Measurements from ENCODE around the gene PIK3R5. TPM values are rescaled to one million over a fixed set of nuclear protein-coding genes. Genes with fewer than 3 reads are reported as not detected.

PIK3R5 gene
- total and polyA plus RNA-seq, 2 donors (not counting 1 experiment from before 2014, with no cell fraction given) = 0.15 TPM; not detected in 1

GRCh38 chr17:8836821-8837562 lies 128.5 kb downstream of the PIK3R5 start:
- Histone ChIP-seq H2AFZ (ENCODE audit: low read length) (no peak overlapping the region), H3K9ac (ENCODE audit: insufficient read depth, low read length) (no peak overlapping the region), H3K27ac (ENCODE audit: insufficient read depth, low read length) (no peak overlapping the region), H3K36me3 (ENCODE audit: control insufficient read depth, insufficient read depth, low read length) (no peaks in the 10 kb centered on the region), H3K4me1 (ENCODE audit: control insufficient read depth, extremely low read depth, insufficient read depth, low read length) (no peaks in the 10 kb centered on the region), H3K4me3 (replicated peaks in 1 of 4; ENCODE audit: control extremely low read depth in 1 of 4, insufficient read depth in 1 of 4, low read depth in 3 of 4, low read length in 4 of 4) (no peak overlapping the region), H3K9me3 (ENCODE audit: control insufficient read depth, insufficient read depth, low read depth, low read length) (no peaks in the 10 kb centered on the region), H3K79me2 (ENCODE audit: control insufficient read depth, insufficient read depth, low read length) (no peaks in the 10 kb centered on the region), H4K20me1 (ENCODE audit: control insufficient read depth, extremely low read depth, insufficient read depth, low read length) (no peaks in the 10 kb centered on the region), H3K4me2 (ENCODE audit: extremely low read depth, insufficient read depth, low read length) (no peak overlapping the region), H3K27me3 (ENCODE audit: control insufficient read depth, insufficient read depth, low read length) (no peaks in the 10 kb centered on the region)
- no peak for DNase-seq (ENCODE audit: low read depth in 2 of 2)
- TF ChIP-seq, protein P1, sequence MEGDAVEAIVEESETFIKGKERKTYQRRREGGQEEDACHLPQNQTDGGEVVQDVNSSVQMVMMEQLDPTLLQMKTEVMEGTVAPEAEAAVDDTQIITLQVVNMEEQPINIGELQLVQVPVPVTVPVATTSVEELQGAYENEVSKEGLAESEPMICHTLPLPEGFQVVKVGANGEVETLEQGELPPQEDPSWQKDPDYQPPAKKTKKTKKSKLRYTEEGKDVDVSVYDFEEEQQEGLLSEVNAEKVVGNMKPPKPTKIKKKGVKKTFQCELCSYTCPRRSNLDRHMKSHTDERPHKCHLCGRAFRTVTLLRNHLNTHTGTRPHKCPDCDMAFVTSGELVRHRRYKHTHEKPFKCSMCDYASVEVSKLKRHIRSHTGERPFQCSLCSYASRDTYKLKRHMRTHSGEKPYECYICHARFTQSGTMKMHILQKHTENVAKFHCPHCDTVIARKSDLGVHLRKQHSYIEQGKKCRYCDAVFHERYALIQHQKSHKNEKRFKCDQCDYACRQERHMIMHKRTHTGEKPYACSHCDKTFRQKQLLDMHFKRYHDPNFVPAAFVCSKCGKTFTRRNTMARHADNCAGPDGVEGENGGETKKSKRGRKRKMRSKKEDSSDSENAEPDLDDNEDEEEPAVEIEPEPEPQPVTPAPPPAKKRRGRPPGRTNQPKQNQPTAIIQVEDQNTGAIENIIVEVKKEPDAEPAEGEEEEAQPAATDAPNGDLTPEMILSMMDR (conservative IDR thresholded peaks at IDR 0.05 in 1 of 2, IDR thresholded peaks at IDR 0.05 in 1 of 2; ENCODE audit: low read depth in 1 of 2, low read length in 2 of 2) = no peak
- TF ChIP-seq EZH2 (IDR thresholded peaks at IDR 0.05; ENCODE audit: low read length, missing control alignments) = no peak

DNA sequence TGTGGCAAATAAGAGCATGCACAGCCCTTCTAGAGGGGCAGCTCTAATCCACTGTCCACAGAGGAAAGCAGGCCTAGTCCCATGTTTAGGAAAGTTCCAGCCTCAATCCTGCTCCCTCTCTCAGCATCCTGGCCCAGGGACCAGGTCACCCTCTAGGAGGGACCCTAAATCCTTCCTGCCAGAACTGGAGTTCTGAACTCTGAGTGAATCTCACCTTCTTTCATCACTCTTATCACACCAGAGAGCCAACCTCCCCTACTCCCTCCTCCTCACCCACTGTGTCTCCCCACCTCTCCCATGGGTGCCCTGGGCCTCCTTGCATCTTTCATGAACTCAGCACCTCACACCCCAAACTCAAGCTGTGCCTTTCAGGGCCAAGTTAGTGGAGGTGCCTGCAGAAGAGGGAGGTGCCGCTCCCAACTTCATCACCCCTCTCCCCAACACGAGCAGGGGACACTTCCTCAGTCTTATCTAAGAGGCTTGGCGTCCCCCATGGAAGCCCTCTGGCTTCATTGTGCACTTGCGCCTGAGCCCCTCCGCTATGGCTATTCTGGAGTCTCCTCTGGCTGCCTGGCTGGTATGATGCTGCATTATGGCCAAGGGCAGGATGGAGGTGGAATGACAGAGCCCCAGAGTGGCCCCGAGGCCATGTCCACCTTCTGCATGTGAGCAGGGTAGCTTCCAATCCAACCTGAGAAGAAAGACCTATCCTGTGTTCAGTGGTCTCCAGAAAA lies 129.7 kb downstream of the PIK3R5 start:
- TF ChIP-seq, protein P1 (conservative IDR thresholded peaks at IDR 0.05 in 1 of 2, IDR thresholded peaks at IDR 0.05 in 1 of 2; ENCODE audit: low read depth in 1 of 2, low read length in 2 of 2) = no peak
- TF ChIP-seq EZH2 (IDR thresholded peaks at IDR 0.05; ENCODE audit: low read length, missing control alignments) = no peak
- no peak for DNase-seq (ENCODE audit: low read depth in 2 of 2)
- no peak overlapping the region for H3K4me2 ChIP-seq (ENCODE audit: extremely low read depth, insufficient read depth, low read length)
- no peaks in the 10 kb centered on the region for H4K20me1 ChIP-seq (ENCODE audit: control insufficient read depth, extremely low read depth, insufficient read depth, low read length)
- H3K36me3 ChIP-seq (ENCODE audit: control insufficient read depth, insufficient read depth, low read length) = no peaks in the 10 kb centered on the region
- no peak overlapping the region for H2AFZ ChIP-seq (ENCODE audit: low read length)
- no peaks in the 10 kb centered on the region for H3K9me3 ChIP-seq (ENCODE audit: control insufficient read depth, insufficient read depth, low read depth, low read length)
- no peaks in the 10 kb centered on the region for H3K4me1 ChIP-seq (ENCODE audit: control insufficient read depth, extremely low read depth, insufficient read depth, low read length)
- H3K27ac ChIP-seq (ENCODE audit: insufficient read depth, low read length) = no peak overlapping the region
- H3K27me3 ChIP-seq (ENCODE audit: control insufficient read depth, insufficient read depth, low read length) = no peaks in the 10 kb centered on the region
- no peak overlapping the region for H3K4me3 ChIP-seq (replicated peaks in 1 of 4; ENCODE audit: control extremely low read depth in 1 of 4, insufficient read depth in 1 of 4, low read depth in 3 of 4, low read length in 4 of 4)
- H3K79me2 ChIP-seq (ENCODE audit: control insufficient read depth, insufficient read depth, low read length) = no peaks in the 10 kb centered on the region
- H3K9ac ChIP-seq (ENCODE audit: insufficient read depth, low read length) = no peak overlapping the region

DNA sequence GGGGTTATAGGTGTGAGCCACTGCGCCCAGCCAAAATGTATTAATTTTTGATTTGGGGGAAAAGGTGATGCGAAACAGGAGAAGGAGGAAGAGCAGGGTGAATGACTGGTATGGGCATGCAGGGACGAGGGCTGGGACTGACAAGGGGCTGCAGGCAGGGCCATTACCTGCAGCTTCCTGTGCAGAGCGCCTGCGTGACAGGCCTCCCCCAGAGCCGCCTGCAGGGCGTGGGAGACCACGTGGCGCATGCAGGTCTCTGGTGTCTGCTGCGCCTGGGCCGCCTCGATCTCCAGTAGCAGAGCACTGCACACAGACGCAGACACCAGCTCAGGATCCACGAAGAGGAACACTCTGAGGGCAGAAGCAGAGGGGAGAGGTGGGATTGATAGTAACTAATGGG lies 130.4 kb downstream of the PIK3R5 start:
- Histone ChIP-seq H3K4me2 (ENCODE audit: extremely low read depth, insufficient read depth, low read length) (no peak overlapping the region), H3K4me3 (replicated peaks in 1 of 4; ENCODE audit: control extremely low read depth in 1 of 4, insufficient read depth in 1 of 4, low read depth in 3 of 4, low read length in 4 of 4) (no peak overlapping the region), H3K9ac (ENCODE audit: insufficient read depth, low read length) (no peak overlapping the region), H2AFZ (ENCODE audit: low read length) (no peak overlapping the region), H3K36me3 (ENCODE audit: control insufficient read depth, insufficient read depth, low read length) (no peaks in the 10 kb centered on the region), H4K20me1 (ENCODE audit: control insufficient read depth, extremely low read depth, insufficient read depth, low read length) (no peaks in the 10 kb centered on the region), H3K79me2 (ENCODE audit: control insufficient read depth, insufficient read depth, low read length) (no peaks in the 10 kb centered on the region), H3K27me3 (ENCODE audit: control insufficient read depth, insufficient read depth, low read length) (no peaks in the 10 kb centered on the region), H3K9me3 (ENCODE audit: control insufficient read depth, insufficient read depth, low read depth, low read length) (no peaks in the 10 kb centered on the region), H3K4me1 (ENCODE audit: control insufficient read depth, extremely low read depth, insufficient read depth, low read length) (no peaks in the 10 kb centered on the region), H3K27ac (ENCODE audit: insufficient read depth, low read length) (no peak overlapping the region)
- DNase-seq (ENCODE audit: low read depth in 2 of 2) = no peak
- TF ChIP-seq, protein P1 (conservative IDR thresholded peaks at IDR 0.05 in 1 of 2, IDR thresholded peaks at IDR 0.05 in 1 of 2; ENCODE audit: low read depth in 1 of 2, low read length in 2 of 2) = no peak
- no peak for TF ChIP-seq EZH2 (IDR thresholded peaks at IDR 0.05; ENCODE audit: low read length, missing control alignments)

Data from fibroblast of lung (primary cell).